Endothelial cell (in vitro differentiated cells): ENCODE results near the gene WNT9A. TPM values are rescaled to one million over a fixed set of nuclear protein-coding genes. Genes with fewer than 3 reads are reported as not detected.
"Not testable (repeated sequence)": the region's sequence is repeated elsewhere in the genome, so short reads cannot be mapped to it uniquely, and the experiment has no call there.

Experiments used
- DNase-seq: peaks from one replicate; pipeline ENCODE4 v3.0.0; 2021; ENCODE audit warnings: low spot score
- H3K27ac Mint-ChIP-seq: one replicate; pipeline ENCODE4 v1.8.0; 2021; ENCODE audit warnings: mixed read lengths, inconsistent platforms; ENCODE audit not compliant: unreplicated experiment
- H3K27me3 Mint-ChIP-seq: one replicate; pipeline ENCODE4 v1.8.0; 2021; ENCODE audit warnings: mild to moderate bottlenecking, moderate library complexity, mixed read lengths, inconsistent platforms; ENCODE audit not compliant: unreplicated experiment
- H3K36me3 Mint-ChIP-seq: one replicate; pipeline ENCODE4 v1.8.0; 2021; ENCODE audit warnings: mild to moderate bottlenecking, low read depth, mixed read lengths, inconsistent platforms; ENCODE audit not compliant: unreplicated experiment
- H3K4me1 Mint-ChIP-seq: one replicate; pipeline ENCODE4 v1.8.0; 2021; ENCODE audit warnings: mild to moderate bottlenecking, mixed read lengths, inconsistent platforms; ENCODE audit not compliant: unreplicated experiment
- H3K4me3 Mint-ChIP-seq: one replicate; pipeline ENCODE4 v1.8.0; 2021; ENCODE audit warnings: mild to moderate bottlenecking, mixed read lengths, inconsistent platforms; ENCODE audit not compliant: unreplicated experiment
- H3K9me3 Mint-ChIP-seq: one replicate; pipeline ENCODE4 v1.8.0; 2021; ENCODE audit warnings: mixed read lengths, inconsistent platforms; ENCODE audit not compliant: unreplicated experiment
- total RNA-seq: library from RNA; stranded (reverse); fragmentation: NEBNext Ultra II Directional; extraction: Animal tissue kit (Norgen Biotek cat#: 25700); gene quantifications from one replicate; pipeline ENCODE4 v1.2.1, GENCODE V29; 2021; ENCODE audit not compliant: unreplicated experiment
- TF ChIP-seq, protein P1 (sequence below): fragments of 200-600 bp; sonication (generic); IDR thresholded peaks from one replicate; pipeline ENCODE4 v1.5.0; 2021; ENCODE audit warnings: antibody characterized with exemption; ENCODE audit not compliant: unreplicated experiment

Gene WNT9A
- total RNA-seq, 1 donor from 2014 or later, result 1.0 TPM

DNA sequence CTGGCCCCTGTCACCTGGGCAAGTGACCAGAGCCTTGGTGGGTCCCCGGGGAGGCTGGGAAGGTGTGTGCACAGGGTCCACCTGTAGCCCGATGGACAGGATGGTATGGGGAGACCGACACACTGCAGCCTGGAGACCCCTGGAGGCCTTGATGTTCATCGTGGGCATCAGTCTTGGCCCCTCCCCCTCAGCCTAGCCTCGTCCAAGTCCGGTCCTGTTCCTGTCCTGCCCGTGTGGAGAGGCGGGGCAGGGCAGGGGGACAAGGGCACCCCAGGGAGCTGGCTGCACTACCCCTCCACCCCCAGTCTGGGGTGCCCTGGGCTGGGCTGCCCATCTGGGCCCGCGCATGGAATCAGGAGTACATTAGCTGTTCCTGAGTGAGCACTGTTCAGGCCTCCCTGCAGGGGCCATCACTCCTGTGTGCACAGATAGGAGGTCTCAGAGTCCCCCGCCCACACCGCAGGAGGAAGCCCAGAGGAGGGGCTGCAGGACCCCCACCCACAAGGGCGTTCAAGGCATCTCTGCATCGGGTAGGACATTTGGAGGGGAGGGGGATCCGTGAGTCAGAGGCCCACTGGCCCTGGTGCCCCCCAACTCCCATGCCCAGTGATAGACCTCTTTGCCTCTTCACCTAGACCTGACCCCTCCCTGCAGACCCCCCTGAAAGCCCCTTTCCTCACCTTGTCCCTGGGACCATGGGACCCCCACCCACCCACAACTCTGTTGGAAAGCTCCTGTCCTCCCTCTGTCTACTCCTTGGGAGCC, 63.2 kb downstream of the WNT9A start:
- TF ChIP-seq, protein P1, sequence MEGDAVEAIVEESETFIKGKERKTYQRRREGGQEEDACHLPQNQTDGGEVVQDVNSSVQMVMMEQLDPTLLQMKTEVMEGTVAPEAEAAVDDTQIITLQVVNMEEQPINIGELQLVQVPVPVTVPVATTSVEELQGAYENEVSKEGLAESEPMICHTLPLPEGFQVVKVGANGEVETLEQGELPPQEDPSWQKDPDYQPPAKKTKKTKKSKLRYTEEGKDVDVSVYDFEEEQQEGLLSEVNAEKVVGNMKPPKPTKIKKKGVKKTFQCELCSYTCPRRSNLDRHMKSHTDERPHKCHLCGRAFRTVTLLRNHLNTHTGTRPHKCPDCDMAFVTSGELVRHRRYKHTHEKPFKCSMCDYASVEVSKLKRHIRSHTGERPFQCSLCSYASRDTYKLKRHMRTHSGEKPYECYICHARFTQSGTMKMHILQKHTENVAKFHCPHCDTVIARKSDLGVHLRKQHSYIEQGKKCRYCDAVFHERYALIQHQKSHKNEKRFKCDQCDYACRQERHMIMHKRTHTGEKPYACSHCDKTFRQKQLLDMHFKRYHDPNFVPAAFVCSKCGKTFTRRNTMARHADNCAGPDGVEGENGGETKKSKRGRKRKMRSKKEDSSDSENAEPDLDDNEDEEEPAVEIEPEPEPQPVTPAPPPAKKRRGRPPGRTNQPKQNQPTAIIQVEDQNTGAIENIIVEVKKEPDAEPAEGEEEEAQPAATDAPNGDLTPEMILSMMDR, result no peak
- DNase-seq, result no peak
- Mint-ChIP-seq H3K9me3 (no peaks in the 10 kb centered on the region), H3K27ac (no peak overlapping the region), H3K36me3 (peaks cover 3% of the 10 kb centered on the region), H3K4me3 (no peak overlapping the region), H3K27me3 (peaks cover 3% of the 10 kb centered on the region), H3K4me1 (no peaks in the 10 kb centered on the region)

DNA sequence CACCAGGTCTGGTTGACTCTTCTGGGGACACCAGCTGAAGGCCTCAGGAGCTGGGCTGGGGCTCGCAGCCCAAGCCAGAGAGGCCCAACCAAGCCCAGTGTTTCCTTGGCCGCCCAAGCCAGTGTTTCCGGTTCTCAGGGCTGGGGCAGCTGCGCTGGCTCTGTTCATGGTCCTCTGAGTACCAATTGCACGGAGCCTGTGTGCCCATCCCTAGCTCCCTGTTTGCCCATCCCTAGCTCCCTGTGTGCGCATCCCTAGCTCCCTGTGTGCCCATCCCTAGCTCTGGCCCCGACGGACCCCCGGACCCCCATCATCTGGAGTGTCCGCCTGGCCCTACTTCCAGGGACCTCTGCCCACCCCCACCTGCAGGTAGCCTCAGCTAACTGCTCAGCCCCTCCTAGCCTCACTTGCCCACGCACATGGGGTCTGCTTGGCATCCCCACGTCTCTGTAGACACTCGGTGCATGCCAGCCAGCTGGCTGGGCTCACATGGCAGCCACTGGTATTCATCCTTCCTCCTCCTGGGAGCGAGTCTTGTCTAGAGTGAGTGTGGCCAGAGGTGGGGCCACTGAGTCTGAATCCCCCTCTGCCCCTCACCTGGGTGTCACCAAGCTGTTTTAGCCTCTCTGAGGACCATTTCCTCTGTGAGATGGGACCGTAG, 64.0 kb downstream of the WNT9A start:
- H3K9me3 Mint-ChIP-seq, result no peaks in the 10 kb centered on the region
- H3K4me3 Mint-ChIP-seq, result no peak overlapping the region
- peaks cover 3% of the 10 kb centered on the region for H3K27me3 Mint-ChIP-seq
- DNase-seq, result no peak
- TF ChIP-seq, protein P1, result no peak
- H3K4me1 Mint-ChIP-seq, result no peaks in the 10 kb centered on the region
- H3K36me3 Mint-ChIP-seq, result peaks cover 3% of the 10 kb centered on the region
- no peak overlapping the region for H3K27ac Mint-ChIP-seq

DNA sequence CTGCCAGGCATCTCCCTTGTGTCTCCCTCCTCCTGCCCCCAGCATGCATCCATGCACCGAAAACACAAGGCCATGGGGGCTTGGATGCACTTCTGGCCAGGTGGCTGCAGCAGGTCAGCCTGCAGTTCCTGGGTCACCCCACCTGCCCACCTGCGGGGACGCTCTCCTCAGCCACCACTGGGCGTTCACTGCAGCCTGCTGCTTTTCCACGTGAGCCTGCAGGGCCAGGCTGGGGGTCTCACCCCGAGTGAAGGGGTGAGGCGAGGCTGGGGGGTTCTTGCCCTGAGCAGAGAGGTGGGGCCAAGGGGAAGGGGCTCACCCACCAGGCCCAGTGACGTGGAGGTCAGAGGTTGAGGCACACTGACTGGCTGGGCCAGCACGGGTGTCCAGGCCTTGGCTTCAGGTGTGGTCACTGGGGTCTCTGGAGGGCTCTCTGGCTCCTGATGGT, 64.6 kb downstream of the WNT9A start:
- H3K27me3 Mint-ChIP-seq, result peaks cover 3% of the 10 kb centered on the region
- TF ChIP-seq, protein P1, result no peak
- DNase-seq, result no peak
- no peaks in the 10 kb centered on the region for H3K4me1 Mint-ChIP-seq
- H3K4me3 Mint-ChIP-seq, result no peak overlapping the region
- H3K27ac Mint-ChIP-seq, result no peak overlapping the region
- peaks cover 3% of the 10 kb centered on the region for H3K36me3 Mint-ChIP-seq
- H3K9me3 Mint-ChIP-seq, result no peaks in the 10 kb centered on the region

DNA sequence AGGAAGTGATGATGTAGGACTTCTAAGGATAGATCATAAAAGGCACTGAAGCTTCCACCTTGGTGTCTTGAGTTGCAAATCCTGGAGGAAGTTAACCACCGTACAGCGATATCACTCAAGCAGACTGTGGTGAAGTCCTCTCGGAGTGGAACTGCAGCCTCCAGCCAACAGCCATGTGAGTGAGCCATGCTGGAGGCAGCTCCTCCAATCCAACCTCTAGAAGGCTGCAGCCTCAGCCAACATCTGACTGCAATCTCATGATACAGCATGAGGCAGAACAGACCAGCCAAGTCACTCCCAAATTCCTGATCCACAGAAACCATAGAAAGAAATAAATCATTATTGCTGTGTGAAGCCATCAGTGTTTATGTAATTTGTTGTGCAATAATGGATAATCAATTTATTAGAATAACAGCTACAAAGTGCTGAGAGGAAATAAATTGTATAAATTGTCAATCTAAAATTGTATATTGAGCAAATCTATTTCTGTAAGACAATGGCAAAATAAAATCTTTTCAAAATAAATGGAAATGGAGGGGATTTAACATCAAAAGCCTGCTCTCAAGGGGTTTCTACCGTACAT, 67.3 kb downstream of the WNT9A start:
- no peaks in the 10 kb centered on the region for H3K4me1 Mint-ChIP-seq
- H3K27me3 Mint-ChIP-seq, result peaks cover 3% of the 10 kb centered on the region
- TF ChIP-seq, protein P1, result no peak
- DNase-seq, result no peak
- no peaks in the 10 kb centered on the region for H3K9me3 Mint-ChIP-seq
- peaks cover 3% of the 10 kb centered on the region for H3K36me3 Mint-ChIP-seq
- H3K27ac Mint-ChIP-seq, result no peak overlapping the region
- no peak overlapping the region for H3K4me3 Mint-ChIP-seq

DNA sequence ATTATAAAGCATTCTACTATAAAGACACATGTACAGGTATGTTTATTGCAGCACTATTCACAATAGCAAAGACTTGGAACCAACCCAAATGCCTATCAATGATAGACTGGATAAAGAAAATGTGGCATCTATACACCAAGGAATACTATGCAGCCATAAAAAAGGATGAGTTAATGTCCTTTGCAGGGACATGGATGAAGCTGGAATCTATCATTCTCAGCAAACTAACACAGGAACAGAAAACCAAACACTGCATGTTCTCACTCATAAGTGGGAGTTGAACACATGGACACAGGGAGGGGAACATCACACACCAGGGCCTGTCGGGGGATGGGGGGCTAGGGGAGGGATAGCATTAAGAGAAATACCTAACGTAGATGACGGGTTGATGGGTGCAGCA, 69.9 kb downstream of the WNT9A start:
- not testable (repeated sequence) for H3K4me3 Mint-ChIP-seq, H3K4me1 Mint-ChIP-seq, H3K27me3 Mint-ChIP-seq, H3K27ac Mint-ChIP-seq, H3K9me3 Mint-ChIP-seq, DNase-seq, H3K36me3 Mint-ChIP-seq

DNA sequence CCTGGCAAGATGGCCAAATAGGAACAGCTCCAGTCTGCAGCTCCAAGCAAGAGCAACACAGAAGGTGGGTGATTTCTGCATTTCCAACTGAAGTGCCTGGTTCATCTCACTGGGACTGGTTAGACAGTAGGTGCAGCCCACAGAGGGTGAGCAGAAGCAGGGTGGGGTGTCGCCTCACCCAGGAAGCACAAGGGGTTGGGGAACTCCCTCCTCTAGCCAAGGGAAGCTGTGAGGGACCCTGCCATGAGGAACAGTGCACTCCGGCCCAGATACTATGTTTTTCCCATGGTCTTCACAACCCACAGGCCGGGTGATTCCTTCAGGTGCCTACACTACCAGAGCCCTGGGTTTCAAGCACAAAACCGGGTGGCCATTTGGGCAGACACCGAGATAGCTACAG, 75.8 kb downstream of the WNT9A start:
- H3K4me1 Mint-ChIP-seq, result peaks cover 13% of the 10 kb centered on the region
- not testable (repeated sequence) for DNase-seq, H3K27me3 Mint-ChIP-seq

More for the DNA sequence above, 75.8 kb downstream of the WNT9A start:
- not testable (repeated sequence) for H3K27ac Mint-ChIP-seq, H3K4me3 Mint-ChIP-seq, H3K36me3 Mint-ChIP-seq, H3K9me3 Mint-ChIP-seq
